ENCODE results near the gene SERPINB1. TPM values are rescaled to one million over a fixed set of nuclear protein-coding genes. Genes with fewer than 3 reads are reported as not detected.

SERPINB1 gene
- total and polyA plus RNA-seq, 9 of the 15 experiments (the other 6 are each of a cell fraction or from before 2014, with no cell fraction given): 33.9 to 108 (median 63.8) TPM

DNA sequence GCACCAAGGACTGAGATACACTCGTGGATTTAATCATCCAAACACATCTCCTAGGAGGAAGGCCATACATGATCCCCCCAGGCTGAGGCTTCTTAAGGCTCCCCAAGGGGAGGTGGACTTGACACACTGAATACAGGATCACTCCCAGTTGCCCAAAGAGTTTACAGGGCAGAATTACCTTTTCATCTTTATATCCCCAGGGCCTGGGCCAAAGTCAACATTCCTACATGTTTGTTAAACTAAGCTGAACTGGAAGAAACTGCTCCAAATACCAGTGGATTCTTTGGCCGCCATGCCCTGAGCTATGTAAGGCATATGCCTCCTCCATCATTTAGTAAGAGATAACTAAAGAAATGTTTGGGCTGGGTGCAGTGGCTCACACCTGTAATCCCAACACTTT, 22.2 kb upstream of the SERPINB1 start:
- H3K9me3 ChIP-seq (replicated peaks; ENCODE audit: control insufficient read depth, insufficient read depth, low read depth, low read length): no peaks in the 10 kb centered on the region
- H3K27ac ChIP-seq (ENCODE audit: extremely low read depth, low read depth, low read length): no peak overlapping the region
- H3K4me1 ChIP-seq (replicated peaks in 1 of 2; ENCODE audit: control insufficient read depth in 2 of 2, insufficient read depth in 2 of 2, low read length in 2 of 2): peaks cover 7 to 9% of the 10 kb centered on the region in 2 experiments
- no peaks in the 10 kb centered on the region for H3K36me3 ChIP-seq (ENCODE audit: control insufficient read depth, insufficient read depth, low read length)
- H3K27me3 ChIP-seq (ENCODE audit: control insufficient read depth in 2 of 2, insufficient read depth in 2 of 2, low read length in 2 of 2): no peaks in the 10 kb centered on the region
- H3K9me1 ChIP-seq (ENCODE audit: control insufficient read depth, insufficient read depth, low read length): no peaks in the 10 kb centered on the region
- CTCF ChIA-PET (ENCODE audit: low intra/inter-chr PET ratio): no interaction called here
- WGBS (ENCODE audit: insufficient coverage, low coverage, missing lambda C conversion rate): 50% methylated on average over 2 of the region's 2 CpGs
- no peak overlapping the region for H3K4me2 ChIP-seq (ENCODE audit: insufficient read depth, low read length)
- no TSS peak for BruUV-seq (replicated peaks)
- no peak overlapping the region for H3K4me3 ChIP-seq
- in situ Hi-C loops (cut with MboI) (no loop called here), intact Hi-C loops (cut with micrococcal nuclease) (no loop called here)
- no peak for FAIRE-seq
- H2AFZ ChIP-seq (ENCODE audit: low read depth, low read length): peak overlapping the region; percentile 47; the same call in 1 of the 2 replicates
- DNase-seq (ENCODE audit: extremely low read depth in 1 of 4, low spot score in 3 of 4): no peak
- no peak for ATAC-seq
- no peaks in the 10 kb centered on the region for H4K20me1 ChIP-seq (replicated peaks; ENCODE audit: control insufficient read depth, insufficient read depth, low read length)
- peak overlapping the region in 1 of 2 experiments; percentile 13; a peak in 1 of 4 replicates for H3K9ac ChIP-seq (ENCODE audit: insufficient read depth in 1 of 2, low read depth in 2 of 2, low read length in 2 of 2)
- POLR2A ChIA-PET: interaction anchor here (0.9 kb wide), 1 partner anchor 80 kb away, joined by 3 read pairs; no protein-coding TSS in a partner anchor
- H3K79me2 ChIP-seq (ENCODE audit: control insufficient read depth, insufficient read depth, low read length): no peaks in the 10 kb centered on the region
- no peak for TF ChIP-seq ETS1 (conservative IDR thresholded peaks at IDR 0.05; ENCODE audit: control insufficient read depth, low read depth, low read length)
- no peak for TF ChIP-seq ZNF449 (CRISPR knock-in tag; IDR thresholded peaks at IDR 0.05)
- TF ChIP-seq ARID2 (IDR thresholded peaks at IDR 0.05): no peak
- no peak for TF ChIP-seq SMAD1 (IDR thresholded peaks at IDR 0.05; ENCODE audit: low read depth, low read length, partially characterized antibody)
- TF ChIP-seq ZNF77 (CRISPR knock-in tag; IDR thresholded peaks at IDR 0.05): no peak
- TF ChIP-seq SMARCC2 (IDR thresholded peaks at IDR 0.05; ENCODE audit: low read depth): no peak
- no peak for TF ChIP-seq NR4A1 (CRISPR knock-in tag; IDR thresholded peaks at IDR 0.05)
- no peak for TF ChIP-seq NR4A1 (tag; IDR thresholded peaks at IDR 0.05)
- no peak for TF ChIP-seq TRIM25 (IDR thresholded peaks at IDR 0.05; ENCODE audit: borderline replicate concordance)
- TF ChIP-seq CXXC5 (CRISPR knock-in tag; IDR thresholded peaks at IDR 0.05): no peak
- TF ChIP-seq ZNF143 (CRISPR knock-in tag; IDR thresholded peaks at IDR 0.05): no peak
- TF ChIP-seq, protein P1, sequence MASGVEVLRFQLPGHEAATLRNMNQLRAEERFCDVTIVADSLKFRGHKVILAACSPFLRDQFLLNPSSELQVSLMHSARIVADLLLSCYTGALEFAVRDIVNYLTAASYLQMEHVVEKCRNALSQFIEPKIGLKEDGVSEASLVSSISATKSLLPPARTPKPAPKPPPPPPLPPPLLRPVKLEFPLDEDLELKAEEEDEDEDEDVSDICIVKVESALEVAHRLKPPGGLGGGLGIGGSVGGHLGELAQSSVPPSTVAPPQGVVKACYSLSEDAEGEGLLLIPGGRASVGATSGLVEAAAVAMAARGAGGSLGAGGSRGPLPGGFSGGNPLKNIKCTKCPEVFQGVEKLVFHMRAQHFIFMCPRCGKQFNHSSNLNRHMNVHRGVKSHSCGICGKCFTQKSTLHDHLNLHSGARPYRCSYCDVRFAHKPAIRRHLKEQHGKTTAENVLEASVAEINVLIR (CRISPR knock-in tag; IDR thresholded peaks at IDR 0.05): no peak
- TF ChIP-seq HNRNPLL (IDR thresholded peaks at IDR 0.05; ENCODE audit: low read depth, low read length, poor library complexity, severe bottlenecking): no peak
- no peak for TF ChIP-seq ZNF146 (CRISPR knock-in tag; IDR thresholded peaks at IDR 0.05; ENCODE audit: unreplicated experiment)
- no peak for TF ChIP-seq THRAP3 (IDR thresholded peaks at IDR 0.05; ENCODE audit: borderline replicate concordance)
